RWPE2 (cell line): Measurements from ENCODE around the gene MYO1H.
A peak's percentile ranks its signal among the peaks of the same experiment; 100 is the strongest.

Experiments
- ATAC-seq: fragments of 200-7000 bp; cut with Tn5 transposase; 3 replicates; pipeline ENCODE4 v1.9.1; 2021; ENCODE audit warnings: low read depth
- DNase-seq: peaks from one replicate; pipeline ENCODE4 v3.0.0-alpha.2; 2020; ENCODE audit warnings: low spot score
- H3K27ac ChIP-seq: fragments of 450-650 bp; 2 replicates; pipeline ENCODE4 v1.5.1; 2017; ENCODE audit warnings: mild to moderate bottlenecking; ENCODE audit not compliant: poor library complexity, severe bottlenecking
- H3K27me3 ChIP-seq: fragments of 250-450 bp; sonication (Bioruptor Pico); 2 replicates; pipeline ENCODE4 v1.5.1; 2021; ENCODE audit warnings: mild to moderate bottlenecking, moderate library complexity; ENCODE audit not compliant: insufficient read depth, poor library complexity, severe bottlenecking
- H3K36me3 ChIP-seq: fragments of 250-450 bp; sonication (Bioruptor Pico); 2 replicates; pipeline ENCODE4 v1.5.1; 2020; ENCODE audit warnings: low read depth, mild to moderate bottlenecking, moderate library complexity
- H3K4me1 ChIP-seq: fragments of 250-450 bp; sonication (Bioruptor Pico); 2 replicates; pipeline ENCODE4 v1.5.1; 2021; ENCODE audit warnings: mild to moderate bottlenecking, moderate library complexity; ENCODE audit not compliant: insufficient read depth, poor library complexity, severe bottlenecking
- H3K4me3 ChIP-seq: fragments of 250-450 bp; sonication (Bioruptor Pico); 2 replicates; pipeline ENCODE4 v1.5.1; 2021; ENCODE audit warnings: mild to moderate bottlenecking, moderate library complexity; ENCODE audit not compliant: severe bottlenecking
- H3K9me3 ChIP-seq: fragments of 250-450 bp; sonication (Bioruptor Pico); 2 replicates; pipeline ENCODE4 v1.5.1; 2021; ENCODE audit warnings: mild to moderate bottlenecking, moderate library complexity; ENCODE audit not compliant: severe bottlenecking
- TF ChIP-seq, protein P1 (sequence below): fragments of 450-650 bp; IDR thresholded peaks from one replicate; pipeline ENCODE4 v1.5.1; 2017; ENCODE audit warnings: mild to moderate bottlenecking, moderate library complexity; ENCODE audit not compliant: poor library complexity, severe bottlenecking

Gene MYO1H

DNA sequence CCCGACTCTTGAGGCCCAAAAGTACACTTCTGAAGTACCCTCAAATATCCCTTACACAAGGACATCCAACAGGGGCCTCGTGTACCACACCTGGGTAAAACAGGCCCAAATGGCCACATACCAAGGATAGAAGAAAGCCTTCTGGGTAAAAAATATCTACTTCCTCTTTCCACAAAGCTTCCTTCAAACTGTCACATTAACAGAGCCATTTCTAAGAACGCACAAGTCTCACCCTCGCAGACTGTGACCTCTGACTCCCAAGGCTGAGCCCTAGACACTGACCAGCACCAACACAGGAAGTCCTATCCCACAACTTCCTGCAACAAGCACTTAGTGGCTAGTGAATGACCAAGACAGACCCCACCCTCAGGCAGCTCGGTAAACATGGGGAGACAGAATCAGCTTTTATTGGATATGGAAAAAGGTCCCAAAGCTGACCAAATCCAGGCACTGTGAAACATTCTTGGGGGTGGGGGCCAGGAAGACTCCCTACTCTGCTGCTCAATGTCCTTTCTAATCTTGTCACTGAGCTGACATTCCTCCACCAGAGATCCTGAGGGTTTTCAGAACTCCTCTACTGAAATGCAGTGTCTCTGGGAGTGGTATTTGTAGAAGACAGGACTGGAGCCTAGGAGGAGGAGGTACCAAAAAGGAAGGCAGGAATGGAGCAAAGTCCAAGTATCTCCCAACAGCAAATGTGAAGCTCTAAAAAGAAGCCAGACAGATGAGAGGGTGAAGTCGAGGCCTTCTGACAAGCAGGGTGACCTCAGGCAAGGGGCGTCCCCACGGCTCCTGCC lies 113.5 kb downstream of the MYO1H start:
- ATAC-seq (no peak), DNase-seq (no peak)
- Histone ChIP-seq H3K9me3 (no peaks in the 10 kb centered on the region), H3K4me1 (peaks cover 37% of the 10 kb centered on the region), H3K4me3 (no peak overlapping the region), H3K27me3 (no peaks in the 10 kb centered on the region), H3K27ac (peak overlapping the region; percentile 95), H3K36me3 (peaks cover 42% of the 10 kb centered on the region)
- TF ChIP-seq, protein P1, sequence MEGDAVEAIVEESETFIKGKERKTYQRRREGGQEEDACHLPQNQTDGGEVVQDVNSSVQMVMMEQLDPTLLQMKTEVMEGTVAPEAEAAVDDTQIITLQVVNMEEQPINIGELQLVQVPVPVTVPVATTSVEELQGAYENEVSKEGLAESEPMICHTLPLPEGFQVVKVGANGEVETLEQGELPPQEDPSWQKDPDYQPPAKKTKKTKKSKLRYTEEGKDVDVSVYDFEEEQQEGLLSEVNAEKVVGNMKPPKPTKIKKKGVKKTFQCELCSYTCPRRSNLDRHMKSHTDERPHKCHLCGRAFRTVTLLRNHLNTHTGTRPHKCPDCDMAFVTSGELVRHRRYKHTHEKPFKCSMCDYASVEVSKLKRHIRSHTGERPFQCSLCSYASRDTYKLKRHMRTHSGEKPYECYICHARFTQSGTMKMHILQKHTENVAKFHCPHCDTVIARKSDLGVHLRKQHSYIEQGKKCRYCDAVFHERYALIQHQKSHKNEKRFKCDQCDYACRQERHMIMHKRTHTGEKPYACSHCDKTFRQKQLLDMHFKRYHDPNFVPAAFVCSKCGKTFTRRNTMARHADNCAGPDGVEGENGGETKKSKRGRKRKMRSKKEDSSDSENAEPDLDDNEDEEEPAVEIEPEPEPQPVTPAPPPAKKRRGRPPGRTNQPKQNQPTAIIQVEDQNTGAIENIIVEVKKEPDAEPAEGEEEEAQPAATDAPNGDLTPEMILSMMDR, result no peak

DNA sequence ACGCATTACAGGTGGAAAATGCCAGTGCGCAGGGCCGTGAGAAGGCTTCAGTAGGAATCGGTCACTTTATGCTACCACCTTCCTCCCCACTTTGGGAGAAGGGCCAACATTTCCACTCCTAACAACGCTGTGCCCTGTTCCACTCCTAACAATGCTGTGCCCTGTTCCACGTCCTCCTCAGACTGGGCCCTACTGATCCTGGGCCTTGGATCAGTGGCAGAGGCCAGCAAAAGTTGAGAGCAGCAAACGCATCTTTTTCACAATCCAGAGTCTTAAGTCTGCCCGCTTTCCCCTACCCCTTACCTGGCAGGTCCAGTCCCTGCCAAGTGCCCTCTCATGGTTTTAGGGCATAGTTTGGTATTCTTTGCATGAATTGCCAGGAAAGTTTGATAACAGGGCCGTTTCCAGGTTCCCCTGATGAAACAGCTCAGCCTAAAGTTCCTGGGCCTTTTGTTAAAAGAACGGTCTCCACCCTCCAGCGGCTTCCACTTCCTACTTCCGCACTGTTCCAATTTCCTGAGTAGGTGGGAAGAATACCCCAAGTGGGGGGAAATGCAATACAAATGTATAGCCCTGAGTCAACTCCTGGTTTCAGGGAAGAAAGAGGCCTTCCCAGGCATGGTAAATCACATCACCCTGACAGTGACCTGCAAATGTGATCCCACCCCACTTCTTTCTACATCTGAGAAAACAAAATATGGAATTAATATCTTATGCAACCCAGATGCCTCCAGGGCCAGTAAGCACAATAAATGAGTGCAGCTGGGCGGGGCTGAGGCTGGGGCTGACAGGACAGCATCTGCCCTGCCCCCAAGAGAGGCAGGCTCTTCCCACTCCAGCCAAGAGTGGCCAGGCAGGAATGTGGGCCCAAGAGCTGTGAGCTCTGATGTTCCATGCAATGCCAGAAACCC lies 114.4 kb downstream of the MYO1H start:
- TF ChIP-seq, protein P1, result no peak
- peak; percentile 97 for DNase-seq
- peak; percentile 88 for ATAC-seq
- no peaks in the 10 kb centered on the region for H3K27me3 ChIP-seq
- H3K9me3 ChIP-seq, result no peaks in the 10 kb centered on the region
- H3K36me3 ChIP-seq, result peaks cover 36% of the 10 kb centered on the region
- peak overlapping the region; percentile 95 for H3K27ac ChIP-seq
- peaks cover 37% of the 10 kb centered on the region for H3K4me1 ChIP-seq
- H3K4me3 ChIP-seq, result no peak overlapping the region

DNA sequence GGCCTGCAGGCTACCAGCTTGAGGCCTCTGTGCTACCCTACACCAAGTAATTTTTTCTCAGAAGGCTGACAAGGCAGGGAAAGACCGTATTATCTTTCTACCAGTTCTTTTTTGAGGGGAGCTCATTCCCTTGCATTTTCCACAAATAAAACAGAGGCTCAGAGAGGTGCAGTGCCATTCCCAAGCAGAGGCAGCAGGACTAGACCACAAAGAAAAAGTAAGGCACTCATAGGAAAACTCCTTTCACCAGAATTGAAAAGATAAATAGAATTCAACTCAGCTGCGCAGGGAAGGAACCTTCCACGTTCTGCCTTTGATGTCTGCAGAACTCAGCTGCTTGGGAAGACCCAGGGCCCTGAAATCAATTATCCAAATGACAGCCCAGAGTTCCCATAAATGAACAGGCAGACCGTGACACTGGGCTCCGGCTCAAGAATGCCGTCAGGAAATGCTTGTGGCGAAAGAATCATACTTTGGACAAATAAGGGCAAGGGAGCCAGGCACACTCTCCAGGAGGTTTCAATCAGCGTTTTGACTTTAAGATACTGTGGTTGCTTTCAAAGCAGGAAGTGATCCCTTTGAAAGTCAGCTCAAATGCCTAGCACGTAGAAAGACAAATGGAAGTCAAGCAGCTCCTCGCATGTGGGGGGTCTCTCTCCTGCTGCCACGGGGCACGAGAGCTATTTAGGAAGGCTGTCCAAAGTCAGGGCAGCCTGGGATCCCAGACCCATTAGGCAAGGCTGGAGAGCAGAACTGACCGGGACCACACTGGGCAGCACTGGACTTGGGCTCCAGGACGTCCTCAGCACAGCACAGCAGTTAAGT lies 115.4 kb downstream of the MYO1H start:
- TF ChIP-seq, protein P1, result no peak
- peak; percentile 76 for ATAC-seq
- Histone ChIP-seq H3K4me3 (no peak overlapping the region), H3K36me3 (peaks cover 36% of the 10 kb centered on the region), H3K27me3 (no peaks in the 10 kb centered on the region), H3K9me3 (no peaks in the 10 kb centered on the region), H3K4me1 (peaks cover 37% of the 10 kb centered on the region), H3K27ac (peak overlapping the region; percentile 95)
- no peak for DNase-seq

DNA sequence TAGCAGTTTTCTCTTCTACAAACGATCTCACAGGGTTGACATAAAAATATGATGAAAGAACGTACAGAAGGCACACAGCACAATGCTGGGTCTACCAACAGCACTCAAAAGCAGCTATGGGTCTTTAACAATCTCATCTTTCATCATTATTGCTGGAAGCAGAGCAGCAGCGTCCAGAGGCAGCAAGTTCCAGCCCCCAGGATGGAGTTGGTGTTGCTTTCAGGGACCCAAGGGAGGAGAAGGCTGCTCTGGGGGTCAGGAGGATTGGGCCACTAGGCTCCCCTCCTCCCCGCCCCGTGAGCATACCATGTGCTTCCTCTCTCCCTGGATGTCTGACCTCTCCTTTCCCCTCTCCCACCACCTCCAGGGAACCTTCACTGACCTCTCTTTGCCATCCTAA lies 116.1 kb downstream of the MYO1H start:
- TF ChIP-seq, protein P1, result no peak
- H3K4me1 ChIP-seq, result peaks cover 37% of the 10 kb centered on the region
- H3K27ac ChIP-seq, result peak overlapping the region; percentile 95
- no peak for DNase-seq
- H3K27me3 ChIP-seq, result no peaks in the 10 kb centered on the region
- H3K4me3 ChIP-seq, result no peak overlapping the region
- ATAC-seq, result no peak
- peaks cover 37% of the 10 kb centered on the region for H3K36me3 ChIP-seq
- H3K9me3 ChIP-seq, result no peaks in the 10 kb centered on the region
